ENCODE measurements around the gene TMEM132D. TPM values are rescaled to one million over a fixed set of nuclear protein-coding genes. Genes with fewer than 3 reads are reported as not detected.

TMEM132D gene
- total and polyA plus RNA-seq, 2 of the 8 experiments (the other 6 are each of a cell fraction or from before 2014, with no cell fraction given), result 3.5 to 10.1 TPM

GRCh38 chr12:129619271-129619670 lies 284.6 kb downstream of the TMEM132D start:
- Histone ChIP-seq H3K4me1 (replicated peaks in 1 of 4; ENCODE audit: control insufficient read depth in 3 of 4, insufficient read depth in 4 of 4, low read length in 3 of 4) (no peaks in the 10 kb centered on the region), H3K23ac (ENCODE audit: insufficient read length) (no peak overlapping the region), H3K56ac (replicated peaks; ENCODE audit: insufficient read length, low read depth, low read length) (no peak overlapping the region), H4K8ac (ENCODE audit: extremely low read depth, insufficient read depth, low read length) (no peak overlapping the region), H3K36me3 (ENCODE audit: control insufficient read depth in 2 of 4, insufficient read depth in 4 of 4, low read length in 3 of 4) (no peaks in the 10 kb centered on the region), H3K4me3 (ENCODE audit: extremely low read depth in 1 of 4, insufficient read depth in 2 of 4, low read depth in 3 of 4, low read length in 4 of 4) (no peak overlapping the region), H3K9me3 (ENCODE audit: insufficient read depth in 2 of 2, low read depth in 1 of 2, low read length in 1 of 2) (0 out of 4 replicates have a peak, but pooled peaks cover 0 to 3% of the 10 kb centered on the region in 2 experiments), H2BK15ac (ENCODE audit: low read length) (no peak overlapping the region), H2BK120ac (replicated peaks; ENCODE audit: low read depth, low read length) (no peak overlapping the region), H3K4ac (replicated peaks; ENCODE audit: insufficient read length, low read depth, low read length) (no peak overlapping the region), H3K9ac (replicated peaks in 1 of 4; ENCODE audit: extremely low read depth in 1 of 4, low read depth in 3 of 4, low read length in 3 of 4) (no peak overlapping the region), H2BK12ac (ENCODE audit: low read depth, low read length) (no peak overlapping the region), H3K18ac (ENCODE audit: extremely low read depth, low read length) (no peak overlapping the region), H3K79me1 (ENCODE audit: low read depth, low read length) (no peaks in the 10 kb centered on the region; the same call in 1 of the 2 replicates), H4K5ac (ENCODE audit: insufficient read length, low read depth, low read length) (no peak overlapping the region), H2AFZ (ENCODE audit: low read length) (no peak overlapping the region), H3K14ac (ENCODE audit: insufficient read length) (no peak overlapping the region), H2BK20ac (ENCODE audit: low read length) (no peak overlapping the region), H3K27me3 (replicated peaks in 1 of 4; ENCODE audit: control insufficient read depth in 3 of 4, extremely low read depth in 1 of 4, insufficient read depth in 3 of 4, low read length in 3 of 4) (no peaks in the 10 kb centered on the region), H2BK5ac (ENCODE audit: low read depth, low read length) (no peak overlapping the region), H3K4me2 (ENCODE audit: insufficient read depth in 1 of 2, low read depth in 2 of 2, low read length in 2 of 2) (no peak overlapping the region), H4K91ac (replicated peaks; ENCODE audit: insufficient read length, low read length) (no peak overlapping the region), H3K23me2 (ENCODE audit: low read depth, low read length) (no peaks in the 10 kb centered on the region), H4K20me1 (replicated peaks in 1 of 2; ENCODE audit: control insufficient read depth in 1 of 2, insufficient read depth in 2 of 2, low read length in 2 of 2) (no peaks in the 10 kb centered on the region), H3K79me2 (ENCODE audit: control insufficient read depth in 1 of 2, insufficient read depth in 2 of 2, low read length in 2 of 2) (no peaks in the 10 kb centered on the region; a peak in 1 of 4 replicates), H3K27ac (ENCODE audit: low read depth, low read length) (no peak overlapping the region), H2AK5ac (ENCODE audit: low read depth, low read length) (no peak overlapping the region)
- FAIRE-seq (no peak), DNase-seq (ENCODE audit: low read depth in 1 of 2, low spot score in 2 of 2) (no peak)
- ChIA-PET POLR2A (ENCODE audit: partially characterized antibody) (interaction anchor here (0.8 kb wide), 1 partner anchor 9 kb away, joined by 3 read pairs; no protein-coding TSS in a partner anchor), CTCF (ENCODE audit: partially characterized antibody) (no interaction called here)
- TF ChIP-seq CHD1 (IDR thresholded peaks at IDR 0.05; ENCODE audit: low read depth, low read length), result no peak
- no peak for TF ChIP-seq TCF12 (IDR thresholded peaks at IDR 0.05; ENCODE audit: low read depth, low read length)
- 94% methylated on average over 5 of the region's 5 CpGs; no CpG with 5 or more reads in 1 of the 2 experiments for WGBS, 2 experiments (ENCODE audit: extremely low coverage in 1 of 2, insufficient coverage in 1 of 2, insufficient read length in 1 of 2, insufficient replicate concordance in 2 of 2, low coverage in 1 of 2, low lambda C conversion rate in 2 of 2, missing lambda C conversion rate in 1 of 2)

Measured in H1 (cell line).